Measurements from ENCODE around the gene RERE.
"Not testable (repeated sequence)": the region's sequence is repeated elsewhere in the genome, so short reads cannot be mapped to it uniquely, and the experiment has no call there.

RERE gene

GRCh38 chr1:8402109-8402710, 415.2 kb downstream of the RERE start:
- no peak for DNase-seq

GRCh38 chr1:8398677-8399076, 418.8 kb downstream of the RERE start:
- DNase-seq, result no peak

- DNase-seq, result no peak
These were observed 419.4 kb downstream of the RERE start for GRCh38 chr1:8398086-8398485.

- DNase-seq, result no peak
These were observed 419.9 kb downstream of the RERE start for GRCh38 chr1:8397511-8397910.

GRCh38 chr1:8396786-8397406, 420.5 kb downstream of the RERE start:
- no peak for DNase-seq

GRCh38 chr1:8396083-8396785, 421.2 kb downstream of the RERE start:
- DNase-seq, result no peak

GRCh38 chr1:8395433-8395866, 422.0 kb downstream of the RERE start:
- no peak for DNase-seq

- no peak for DNase-seq
These were observed 422.8 kb downstream of the RERE start for GRCh38 chr1:8394456-8395321.

GRCh38 chr1:8392522-8392921, 424.9 kb downstream of the RERE start:
- no peak for DNase-seq

- DNase-seq, result no peak
These were observed 426.7 kb downstream of the RERE start for GRCh38 chr1:8390707-8391106.

GRCh38 chr1:8389958-8390535, 427.4 kb downstream of the RERE start:
- DNase-seq, result no peak

- DNase-seq, result no peak
These were observed 428.5 kb downstream of the RERE start for GRCh38 chr1:8388732-8389562.

GRCh38 chr1:8386247-8386646, 431.2 kb downstream of the RERE start:
- no peak for DNase-seq

- no peak for DNase-seq
These were observed 432.9 kb downstream of the RERE start for GRCh38 chr1:8384577-8384976.

GRCh38 chr1:8384088-8384487, 433.4 kb downstream of the RERE start:
- DNase-seq, result no peak

- DNase-seq, result no peak
These were observed 434.6 kb downstream of the RERE start for GRCh38 chr1:8382608-8383505.

- DNase-seq, result no peak
These were observed 435.4 kb downstream of the RERE start for GRCh38 chr1:8382051-8382505.

- no peak for DNase-seq
These were observed 435.8 kb downstream of the RERE start for GRCh38 chr1:8381618-8382017.

GRCh38 chr1:8380310-8380709, 437.1 kb downstream of the RERE start:
- DNase-seq, result not testable (repeated sequence)

GRCh38 chr1:8379513-8380186, 437.8 kb downstream of the RERE start:
- no peak for DNase-seq
